SK-N-SH (cell line): ENCODE data around the gene TJAP1. TPM values are rescaled to one million over a fixed set of nuclear protein-coding genes. Genes with fewer than 3 reads are reported as not detected.

Source experiments
- CTCF ChIA-PET: fragments of 300-600, 350-600 bp; formaldehyde crosslinking; extraction: SDS; loops from one replicate; lab custom pipeline; 2021; lab: Yijun Ruan, JAX
- POLR2A ChIA-PET: fragments of 350-600 bp; sonication (Branson Sonifier 250); formaldehyde crosslinking; extraction: SDS; loops from one replicate; lab custom pipeline; 2020; ENCODE audit warnings: antibody characterized with exemption, inconsistent platforms; lab: Yijun Ruan, JAX
- DNase-seq: peaks from one replicate; pipeline ENCODE4 v3.0.0; 2012
- H2AFZ ChIP-seq: fragments of 200-600 bp; sonication (generic); 2 replicates; pipeline ENCODE4 v1.8.1; 2016; ENCODE audit warnings: antibody characterized with exemption, mild to moderate bottlenecking, low read depth
- H3F3A ChIP-seq: fragments of 200-600 bp; sonication (generic); replicated peaks from 2 replicates; pipeline ENCODE3; 2016; ENCODE audit warnings: antibody characterized with exemption, mild to moderate bottlenecking; ENCODE audit not compliant: insufficient read depth
- H3K27ac ChIP-seq, 2 experiments: fragments of 200-500 bp in 1 of 2; fragments of 200-600 bp in 1 of 2; sonication (Bioruptor generic) in 1 of 2; sonication (generic), shearing (Covaris generic) in 1 of 2; 2 replicates each; pipeline versions ENCODE4 v1.5.1 to v1.6.1; 2014 to 2016; ENCODE audit warnings: low read depth in 2 of 2, inconsistent platforms in 1 of 2, low read length in 1 of 2, mild to moderate bottlenecking in 1 of 2, mixed read lengths in 1 of 2
- H3K27me3 ChIP-seq: fragments of 200-600 bp; sonication (generic), shearing (Covaris generic); 2 replicates; pipeline ENCODE4 v1.6.1; 2016; ENCODE audit warnings: mixed run types; ENCODE audit not compliant: insufficient read depth
- H3K36me3 ChIP-seq, 2 experiments: fragments of 200-500 bp in 1 of 2; fragments of 200-600 bp in 1 of 2; sonication (Bioruptor generic) in 1 of 2; sonication (generic) in 1 of 2; replicated peaks in 1 of 2; 2 replicates each; pipeline versions ENCODE3 to v1.5.1; 2014 to 2016; ENCODE audit warnings: low read length in 1 of 2, mild to moderate bottlenecking in 1 of 2; ENCODE audit not compliant: insufficient read depth in 2 of 2, control insufficient read depth in 1 of 2
- H3K4me1 ChIP-seq, 2 experiments: fragments of 200-500 bp in 1 of 2; fragments of 200-600 bp in 1 of 2; sonication (Bioruptor generic) in 1 of 2; sonication (generic), shearing (Covaris generic) in 1 of 2; 2 replicates each; pipeline versions ENCODE4 v1.5.1 to v1.6.1; 2014 to 2016; ENCODE audit warnings: low read depth in 1 of 2, low read length in 1 of 2, mixed run types in 1 of 2; ENCODE audit not compliant: insufficient read depth in 2 of 2, control insufficient read depth in 1 of 2
- H3K4me2 ChIP-seq: fragments of 200-600 bp; sonication (generic), shearing (Covaris generic); 2 replicates; pipeline ENCODE4 v1.6.1; 2017; ENCODE audit warnings: mixed run types
- H3K4me3 ChIP-seq, 2 experiments: fragments of 200-500 bp in 1 of 2; fragments of 200-600 bp in 1 of 2; sonication (Bioruptor generic) in 1 of 2; sonication (generic), shearing (Covaris generic) in 1 of 2; 2 replicates each; pipeline versions ENCODE4 v1.5.1 to v1.8.1; 2014 to 2016; ENCODE audit warnings: low read depth in 2 of 2, inconsistent platforms in 1 of 2, low read length in 1 of 2, mild to moderate bottlenecking in 1 of 2, mixed read lengths in 1 of 2, moderate library complexity in 1 of 2
- H3K79me2 ChIP-seq: fragments of 200-600 bp; sonication (generic); 2 replicates; pipeline ENCODE4 v1.8.1; 2017; ENCODE audit warnings: mild to moderate bottlenecking; ENCODE audit not compliant: insufficient read depth
- H3K9ac ChIP-seq: fragments of 200-600 bp; sonication (generic); 2 replicates; pipeline ENCODE4 v1.6.1; 2017; ENCODE audit warnings: mixed run types
- H3K9me2 ChIP-seq: fragments of 200-600 bp; sonication (generic); 2 replicates; pipeline ENCODE4 v1.6.1; 2017; ENCODE audit warnings: mixed run types
- H3K9me3 ChIP-seq: fragments of 200-600 bp; sonication (generic); 2 replicates; pipeline ENCODE4 v1.6.1; 2017; ENCODE audit warnings: mixed run types, mild to moderate bottlenecking, moderate library complexity
- H4K20me1 ChIP-seq: fragments of 200-600 bp; sonication (generic); 2 replicates; pipeline ENCODE4 v1.6.1; 2017; ENCODE audit warnings: mild to moderate bottlenecking, mixed run types; ENCODE audit not compliant: insufficient read depth
- ELF1 ChIP-seq: IDR thresholded peaks from 2 replicates; pipeline ENCODE4 v1.4.0; 2012
- EP300 ChIP-seq, 2 experiments: IDR thresholded peaks; 2 replicates each; pipeline versions ENCODE4 v1.4.0 to v1.6.1; 2012; ENCODE audit warnings: borderline replicate concordance in 1 of 2, low read depth in 1 of 2, low read length in 1 of 2
- FOSL2 ChIP-seq: IDR thresholded peaks from 2 replicates; pipeline ENCODE4 v1.4.0; 2012; ENCODE audit warnings: low read depth, mild to moderate bottlenecking, moderate library complexity, borderline replicate concordance
- GABPA ChIP-seq: IDR thresholded peaks from 2 replicates; pipeline ENCODE4 v1.4.0; 2012; ENCODE audit warnings: low read depth, mild to moderate bottlenecking
- GATA2 ChIP-seq: sonication (generic); formaldehyde crosslinking; IDR thresholded peaks from 2 replicates; pipeline ENCODE4 v1.5.0; 2020; ENCODE audit warnings: mild to moderate bottlenecking, missing genetic modification reagents
- JUND ChIP-seq: IDR thresholded peaks from 2 replicates; pipeline ENCODE4 v1.4.0; 2012
- MXI1 ChIP-seq: IDR thresholded peaks from 2 replicates; pipeline ENCODE4 v1.6.1; 2012; ENCODE audit warnings: mild to moderate bottlenecking, low read depth, low read length, improper control_type of control experiment
- NFIC ChIP-seq: IDR thresholded peaks from 2 replicates; pipeline ENCODE4 v1.4.0; 2012; ENCODE audit warnings: borderline replicate concordance
- NRF1 ChIP-seq: IDR thresholded peaks from 2 replicates; pipeline ENCODE4 v1.6.1; 2012; ENCODE audit warnings: low read depth, mild to moderate bottlenecking, low read length
- PBX3 ChIP-seq: IDR thresholded peaks from 2 replicates; pipeline ENCODE4; 2012
- POLR2AphosphoS5 ChIP-seq: IDR thresholded peaks from 2 replicates; pipeline ENCODE4 v1.6.1; 2012; ENCODE audit warnings: low read depth, low read length
- RCOR1 ChIP-seq: fragments of 150-350 bp; IDR thresholded peaks from 2 replicates; pipeline ENCODE4 v1.6.1; 2017; ENCODE audit warnings: antibody characterized with exemption, low read length
- RFX5 ChIP-seq: IDR thresholded peaks from 2 replicates; pipeline ENCODE4 v1.6.1; 2012; ENCODE audit warnings: mild to moderate bottlenecking, improper control_type of control experiment, low read length
- RXRA ChIP-seq: IDR thresholded peaks from 2 replicates; pipeline ENCODE4 v1.4.0; 2012; ENCODE audit warnings: low read depth, mild to moderate bottlenecking, borderline replicate concordance
- USF2 ChIP-seq: fragments of 150-350 bp; IDR thresholded peaks from 2 replicates; pipeline ENCODE4 v1.6.1; 2017; ENCODE audit warnings: antibody characterized with exemption, low read length, low read depth, borderline replicate concordance
- WGBS: methylation state at CpG from one replicate; pipeline ENCODE4 v1.1.6; 2017; ENCODE audit warnings: low lambda C conversion rate; 5-methylcytosine and 5-hydroxymethylcytosine counted together
- polyA plus RNA-seq, 3 experiments: library from polyadenylated mRNA; depleted of rRNA; stranded (reverse); fragments of >200 nt; gene quantifications; 2 replicates each; pipeline ENCODE4 v1.2.3, GENCODE V29; 2012
- small RNA-seq, 7 experiments: library from RNA; depleted of rRNA; stranded (forward); fragments of <200 nt; gene quantifications; one replicate each; pipeline ENCODE3, GENCODE V24; 2012

TJAP1 gene
- polyA plus RNA-seq, 1 of the 3 experiments (the other 2 are of a cell fraction) = 39.5 TPM

DNA sequence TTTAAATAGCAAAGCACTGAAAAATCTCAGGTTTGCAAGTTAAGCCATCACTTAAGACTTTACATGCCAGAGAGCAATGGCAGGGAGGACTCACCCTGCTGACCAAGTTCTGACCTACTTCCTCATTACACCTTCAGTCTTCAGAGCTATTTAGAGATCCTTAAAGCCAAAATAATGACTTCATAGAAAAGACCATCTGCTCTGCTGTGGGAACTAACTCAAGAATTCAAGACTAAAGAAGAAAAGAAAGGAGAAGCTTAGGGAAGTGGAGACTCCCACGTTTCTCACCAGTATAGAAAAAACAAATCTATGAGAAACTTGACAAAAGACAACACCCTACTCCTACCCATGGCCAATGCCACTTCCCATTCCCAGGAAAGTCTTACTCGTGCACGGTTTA, 69.9 kb downstream of the TJAP1 start:
- H3K9ac ChIP-seq = no peak overlapping the region
- no peaks in the 10 kb centered on the region for H3K79me2 ChIP-seq
- H3F3A ChIP-seq = no peaks in the 10 kb centered on the region
- ChIA-PET CTCF (interaction anchor here (1.5 kb wide), 1 partner anchor 61 kb away, joined by 5 read pairs; no protein-coding TSS in a partner anchor), POLR2A (no interaction called here)
- TF ChIP-seq GABPA (no peak), RCOR1 (no peak), NFIC (no peak), MXI1 (no peak), FOSL2 (no peak), USF2 (no peak), POLR2AphosphoS5 (no peak), RFX5 (no peak), NRF1 (no peak), GATA2 (CRISPR knock-in tag) (no peak), JUND (no peak), EP300 (IDR thresholded peaks at IDR 0.05; ENCODE audit: borderline replicate concordance in 1 of 2, low read depth in 1 of 2, low read length in 1 of 2) (no peak), RXRA (no peak), ELF1 (no peak), PBX3 (no peak)
- H2AFZ ChIP-seq = no peak overlapping the region
- H3K9me2 ChIP-seq = no peaks in the 10 kb centered on the region
- no peak overlapping the region for H3K4me3 ChIP-seq
- no peaks in the 10 kb centered on the region for H3K27me3 ChIP-seq
- H4K20me1 ChIP-seq = no peaks in the 10 kb centered on the region
- H3K4me1 ChIP-seq = no peaks in the 10 kb centered on the region
- no peaks in the 10 kb centered on the region for H3K9me3 ChIP-seq
- no peak overlapping the region for H3K27ac ChIP-seq
- peaks cover 75% of the 10 kb centered on the region in 2 experiments for H3K36me3 ChIP-seq
- no peak for DNase-seq
- WGBS = 91% methylated on average over 3 of the region's 3 CpGs
- H3K4me2 ChIP-seq = no peak overlapping the region

Small RNAs within 50 kb of the gene (small RNA-seq; reads per million reads assigned to genes)
- gene MIR6780B = 0 to 0.20 (median 0) reads per million in 7 experiments
- gene RF00426 = 0 reads per million in 7 experiments
- gene RNU6-1113P = 0 reads per million in 7 experiments

Other genes starting within 250 kb of the TJAP1 start
- 263 and 287 TPM in 2 replicates for gene DNPH1, start 248.1 kb upstream of the TJAP1 start, polyA plus RNA-seq (2012; rRNA removed)
- 0.91 and 0.94 TPM in 2 replicates for gene TTBK1, start 234.1 kb upstream of the TJAP1 start, polyA plus RNA-seq (2012; rRNA removed)
- gene SLC22A7, start 179.3 kb upstream of the TJAP1 start, polyA plus RNA-seq (2012; rRNA removed) = not detected in 2 replicates
- 0.11 TPM in 1 of 2 replicates, not detected in the other for gene CRIP3, start 168.7 kb upstream of the TJAP1 start, polyA plus RNA-seq (2012; rRNA removed)
- gene ZNF318, start 107.9 kb upstream of the TJAP1 start, polyA plus RNA-seq (2012; rRNA removed) = 6.3 and 7.8 TPM in 2 replicates
- 21.5 and 28.3 TPM in 2 replicates for gene ABCC10, start 50.0 kb upstream of the TJAP1 start, polyA plus RNA-seq (2012; rRNA removed)
- gene DLK2, start 22.0 kb upstream of the TJAP1 start, polyA plus RNA-seq (2012; rRNA removed) = 1.9 and 3.9 TPM in 2 replicates
- gene LRRC73, start 32.8 kb downstream of the TJAP1 start, polyA plus RNA-seq (2012; rRNA removed) = 0.73 and 0.89 TPM in 2 replicates
- gene YIPF3, start 39.4 kb downstream of the TJAP1 start, polyA plus RNA-seq (2012; rRNA removed) = 219 and 248 TPM in 2 replicates
- gene POLR1C, start 39.5 kb downstream of the TJAP1 start, polyA plus RNA-seq (2012; rRNA removed) = 59.1 and 80.6 TPM in 2 replicates
- gene XPO5, start 98.5 kb downstream of the TJAP1 start, polyA plus RNA-seq (2012; rRNA removed) = 29.5 and 39.2 TPM in 2 replicates
- gene POLH, start 98.6 kb downstream of the TJAP1 start, polyA plus RNA-seq (2012; rRNA removed) = 11.5 and 18.8 TPM in 2 replicates
- gene GTPBP2, start 151.7 kb downstream of the TJAP1 start, polyA plus RNA-seq (2012; rRNA removed) = 83.7 and 124 TPM in 2 replicates
- 30.9 and 42.2 TPM in 2 replicates for gene MAD2L1BP, start 158.3 kb downstream of the TJAP1 start, polyA plus RNA-seq (2012; rRNA removed)
- gene RSPH9, start 167.5 kb downstream of the TJAP1 start, polyA plus RNA-seq (2012; rRNA removed) = 0.05 and 0.06 TPM in 2 replicates
- 56.9 and 57.0 TPM in 2 replicates for gene MRPS18A, start 210.2 kb downstream of the TJAP1 start, polyA plus RNA-seq (2012; rRNA removed)